Melanocyte of skin (primary cell): Measurements from ENCODE around the gene POTEB2. TPM values are rescaled to one million over a fixed set of nuclear protein-coding genes. Genes with fewer than 3 reads are reported as not detected.

Experiments used
- small RNA-seq, 2 donors: library from RNA; depleted of rRNA; stranded (forward); fragments of <200 nt; gene quantifications; one replicate each; pipeline ENCODE3, GENCODE V24; 2012
- total RNA-seq, 2 donors: library from RNA; depleted of rRNA; stranded (reverse); fragments of >200 nt; gene quantifications; 2 replicates each; pipeline ENCODE4 v1.2.3, GENCODE V29; 2012

The POTEB2 gene
- total RNA-seq = not detected

GRCh38 chr15:20866214-20866613 is at the start of gene POTEB2:
Gene POTEB2, minus strand, starts transcription at chr15:20866314. Its CDS starts 33 bp downstream, at chr15:20866281.

Small RNAs within 50 kb of the gene (small RNA-seq; reads per million reads assigned to genes)
- gene AC012414.2 (0 reads per million in 2 donors), gene MIR3118-2 (0 reads per million in 2 donors), gene RNU6-749P (0 reads per million in 2 donors), gene ZNF519P2 (0 reads per million in 2 donors)
